IMR-90 (cell line): ENCODE data around the gene STXBP2. TPM values are rescaled to one million over a fixed set of nuclear protein-coding genes. Genes with fewer than 3 reads are reported as not detected.

Source experiments
- ATAC-seq: fragments of 200-7000 bp; cut with Tn5 transposase; 2 replicates; pipeline ENCODE4 v1.9.1; 2020; ENCODE audit warnings: low read depth, mild to moderate bottlenecking, moderate library complexity
- BruUV-seq: library from RNA; stranded (reverse); fragments of 400-500 nt; replicated peaks from 2 replicates; lab custom pipeline; 2021; lab: Mats Ljungman, UMichigan
- CTCF ChIA-PET: fragments of 300-600 bp; formaldehyde crosslinking; extraction: SDS; loops from one replicate; lab custom pipeline; 2021; ENCODE audit warnings: antibody characterized with exemption; lab: Yijun Ruan, JAX
- POLR2A ChIA-PET: fragments of 300-600 bp; sonication (Branson Sonifier 250); formaldehyde crosslinking; loops from one replicate; lab custom pipeline; 2022; ENCODE audit warnings: antibody characterized with exemption; ENCODE audit not compliant: unreplicated experiment; lab: Charles Lee
- DNase-seq: peaks from one replicate; pipeline ENCODE4 v3.0.0; 2013
- H2AFZ ChIP-seq: replicated peaks from 2 replicates; pipeline ENCODE3; 2013; ENCODE audit warnings: low read length, mild to moderate bottlenecking; ENCODE audit not compliant: poor library complexity
- H2AK5ac ChIP-seq: 2 replicates; pipeline ENCODE4 v1.6.1; 2013; ENCODE audit warnings: low read depth, low read length, inconsistent platforms
- H2AK9ac ChIP-seq: replicated peaks from 2 replicates; pipeline ENCODE3; 2013; ENCODE audit warnings: mild to moderate bottlenecking, low read depth, low read length, moderate library complexity; ENCODE audit not compliant: poor library complexity
- H2BK120ac ChIP-seq: 2 replicates; pipeline ENCODE4 v1.6.1; 2013; ENCODE audit warnings: low read depth, low read length, inconsistent platforms
- H2BK15ac ChIP-seq: 3 replicates; pipeline ENCODE4 v1.6.1; 2013; ENCODE audit warnings: low read depth, low read length, inconsistent platforms
- H2BK20ac ChIP-seq: 2 replicates; pipeline ENCODE4 v1.6.1; 2013; ENCODE audit warnings: low read depth, mild to moderate bottlenecking, inconsistent platforms, low read length, moderate library complexity
- H2BK5ac ChIP-seq: 2 replicates; pipeline ENCODE4 v1.6.1; 2013; ENCODE audit warnings: mild to moderate bottlenecking, low read depth, low read length, inconsistent platforms; ENCODE audit not compliant: poor library complexity, severe bottlenecking
- H3K14ac ChIP-seq: replicated peaks from 2 replicates; pipeline ENCODE4 v1.6.1; 2013; ENCODE audit warnings: low read depth, low read length, inconsistent platforms
- H3K18ac ChIP-seq: 2 replicates; pipeline ENCODE4 v1.6.1; 2013; ENCODE audit warnings: low read depth, low read length, control low read depth
- H3K23ac ChIP-seq: 2 replicates; pipeline ENCODE4 v1.6.1; 2013; ENCODE audit warnings: low read depth, low read length, inconsistent platforms
- H3K27ac ChIP-seq: 2 replicates; pipeline ENCODE4 v1.5.1; 2013; ENCODE audit warnings: mild to moderate bottlenecking, control low read depth, low read length; ENCODE audit not compliant: insufficient read depth
- H3K27me3 ChIP-seq: 2 replicates; pipeline ENCODE4 v1.6.1; 2013; ENCODE audit warnings: low read length; ENCODE audit not compliant: control insufficient read depth, insufficient read depth
- H3K36me3 ChIP-seq: 2 replicates; pipeline ENCODE4 v1.6.1; 2013; ENCODE audit warnings: low read length, mixed read lengths; ENCODE audit not compliant: control insufficient read depth, insufficient read depth
- H3K4ac ChIP-seq: 2 replicates; pipeline ENCODE4 v1.6.1; 2013; ENCODE audit warnings: low read depth, low read length, inconsistent platforms
- H3K4me1 ChIP-seq: 2 replicates; pipeline ENCODE4 v1.6.1; 2013; ENCODE audit warnings: low read length, mixed read lengths; ENCODE audit not compliant: control insufficient read depth, insufficient read depth
- H3K4me2 ChIP-seq: 2 replicates; pipeline ENCODE4 v1.6.1; 2013; ENCODE audit warnings: low read depth, mild to moderate bottlenecking, control low read depth, low read length, moderate library complexity
- H3K4me3 ChIP-seq: 2 replicates; pipeline ENCODE4 v1.5.1; 2013; ENCODE audit warnings: low read depth, mild to moderate bottlenecking, control low read depth, low read length, moderate library complexity; ENCODE audit not compliant: insufficient read depth
- H3K56ac ChIP-seq: 2 replicates; pipeline ENCODE4 v1.6.1; 2013; ENCODE audit warnings: low read length, inconsistent platforms; ENCODE audit not compliant: insufficient read depth; ENCODE audit errors: extremely low read depth
- H3K79me1 ChIP-seq, 2 experiments: 2 replicates each; pipeline ENCODE4 v1.6.1; 2013; ENCODE audit warnings: low read length in 2 of 2, inconsistent platforms in 1 of 2, low read depth in 1 of 2
- H3K9ac ChIP-seq: 2 replicates; pipeline ENCODE4 v1.6.1; 2013; ENCODE audit warnings: low read depth, low read length, control low read depth
- H3K9me1 ChIP-seq: 2 replicates; pipeline ENCODE4 v1.6.1; 2013; ENCODE audit warnings: low read length, inconsistent platforms; ENCODE audit not compliant: insufficient read depth
- H3K9me3 ChIP-seq: 2 replicates; pipeline ENCODE4 v1.6.1; 2013; ENCODE audit warnings: low read length; ENCODE audit not compliant: control insufficient read depth, insufficient read depth
- H4K20me1 ChIP-seq: 2 replicates; pipeline ENCODE4 v1.6.1; 2013; ENCODE audit warnings: low read length, inconsistent platforms; ENCODE audit not compliant: insufficient read depth
- H4K5ac ChIP-seq: 2 replicates; pipeline ENCODE4 v1.6.1; 2013; ENCODE audit warnings: mild to moderate bottlenecking, low read depth, low read length, control low read depth
- H4K8ac ChIP-seq, 2 experiments: 2 replicates each; pipeline ENCODE4 v1.6.1; 2013; ENCODE audit warnings: low read depth in 2 of 2, low read length in 2 of 2, control low read depth in 1 of 2, inconsistent platforms in 1 of 2
- H4K91ac ChIP-seq: 2 replicates; pipeline ENCODE4 v1.6.1; 2013; ENCODE audit warnings: low read depth, low read length, inconsistent platforms; ENCODE audit not compliant: insufficient read depth
- BHLHE40 ChIP-seq: fragments of 150-350 bp; IDR thresholded peaks from 2 replicates; pipeline ENCODE4 v1.6.1; 2016; ENCODE audit warnings: mild to moderate bottlenecking, low read depth, low read length
- FOS ChIP-seq: fragments of 150-350 bp; IDR thresholded peaks from 2 replicates; pipeline ENCODE4 v1.6.1; 2016; ENCODE audit warnings: low read depth, low read length
- MAFK ChIP-seq: IDR thresholded peaks from 2 replicates; pipeline ENCODE4 v1.6.1; 2012; ENCODE audit warnings: low read depth, low read length, improper control_type of control experiment
- MAZ ChIP-seq: IDR thresholded peaks from 2 replicates; pipeline ENCODE4 v1.6.1; 2012; ENCODE audit warnings: low read depth, mild to moderate bottlenecking, low read length, improper control_type of control experiment, moderate library complexity, borderline replicate concordance
- MXI1 ChIP-seq: IDR thresholded peaks from 2 replicates; pipeline ENCODE4 v1.6.1; 2012; ENCODE audit warnings: low read depth, mild to moderate bottlenecking, low read length, moderate library complexity, borderline replicate concordance
- RCOR1 ChIP-seq: IDR thresholded peaks from 2 replicates; pipeline ENCODE4 v1.6.1; 2012; ENCODE audit warnings: mild to moderate bottlenecking, low read length, improper control_type of control experiment; ENCODE audit not compliant: insufficient replicate concordance
- RFX5 ChIP-seq: IDR thresholded peaks from 2 replicates; pipeline ENCODE4 v1.8.0; 2012; ENCODE audit warnings: low read depth, mild to moderate bottlenecking, low read length, moderate library complexity
- SMC3 ChIP-seq: fragments of 150-350 bp; IDR thresholded peaks from 2 replicates; pipeline ENCODE4 v1.6.1; 2016; ENCODE audit warnings: low read depth, mild to moderate bottlenecking, antibody characterized with exemption, low read length, moderate library complexity
- WGBS, 2 experiments: methylation state at CpG; one replicate each; pipeline versions ENCODE4 v1.1.5 to v1.1.7; 2013; ENCODE audit warnings: missing lambda C conversion rate in 2 of 2; ENCODE audit not compliant: insufficient read length in 1 of 2; ENCODE audit errors: extremely low coverage in 2 of 2; 5-methylcytosine and 5-hydroxymethylcytosine counted together
- dilution Hi-C: fragments of 300-500 bp; cut with HindIII; formaldehyde crosslinking; loops from one replicate; pipeline ENCODE4 v1.14.3; 2018; ENCODE audit warnings: low sequenced_read_pairs; ENCODE audit not compliant: unreplicated experiment
- in situ Hi-C: fragments of 300-500 bp; cut with MboI; formaldehyde crosslinking; loops from 3 replicates; pipeline ENCODE4 v1.14.3; 2019; ENCODE audit warnings: low sequenced_read_pairs, inconsistent platforms, mixed read lengths
- intact Hi-C: fragments of 100-400 bp; cut with micrococcal nuclease; formaldehyde crosslinking; loops from 2 replicates; pipeline ENCODE4 v1.10.0; 2022
- polyA plus RNA-seq, 3 experiments: library from polyadenylated mRNA; depleted of rRNA; stranded (reverse); fragments of >200 nt; gene quantifications; 2 replicates each; pipeline ENCODE4 v1.2.3, GENCODE V29; 2012; ENCODE audit warnings: low replicate concordance in 1 of 3
- total RNA-seq: library from RNA; depleted of rRNA; stranded (reverse); fragments of >200 nt; gene quantifications from 2 replicates; pipeline ENCODE4 v1.2.3, GENCODE V29; 2012
- TF ChIP-seq, protein P1 (sequence below): fragments of 150-350 bp; IDR thresholded peaks from 2 replicates; pipeline ENCODE4 v1.6.1; 2016; ENCODE audit warnings: low read depth, mild to moderate bottlenecking, low read length, moderate library complexity, borderline replicate concordance
- TF ChIP-seq, protein P2 (sequence below): fragments of 150-350 bp; IDR thresholded peaks from 2 replicates; pipeline ENCODE4 v1.6.1; 2017; ENCODE audit warnings: mild to moderate bottlenecking, antibody characterized with exemption, low read length, low read depth
- TF ChIP-seq, protein P3 (sequence below): conservative IDR thresholded peaks from 2 replicates; pipeline ENCODE4 v1.5.1; 2012; ENCODE audit warnings: mild to moderate bottlenecking, low read depth, low read length, improper control_type of control experiment

The STXBP2 gene
- total and polyA plus RNA-seq, 2 of the 4 experiments (the other 2 are of a cell fraction): 3.9 to 12.6 TPM

DNA sequence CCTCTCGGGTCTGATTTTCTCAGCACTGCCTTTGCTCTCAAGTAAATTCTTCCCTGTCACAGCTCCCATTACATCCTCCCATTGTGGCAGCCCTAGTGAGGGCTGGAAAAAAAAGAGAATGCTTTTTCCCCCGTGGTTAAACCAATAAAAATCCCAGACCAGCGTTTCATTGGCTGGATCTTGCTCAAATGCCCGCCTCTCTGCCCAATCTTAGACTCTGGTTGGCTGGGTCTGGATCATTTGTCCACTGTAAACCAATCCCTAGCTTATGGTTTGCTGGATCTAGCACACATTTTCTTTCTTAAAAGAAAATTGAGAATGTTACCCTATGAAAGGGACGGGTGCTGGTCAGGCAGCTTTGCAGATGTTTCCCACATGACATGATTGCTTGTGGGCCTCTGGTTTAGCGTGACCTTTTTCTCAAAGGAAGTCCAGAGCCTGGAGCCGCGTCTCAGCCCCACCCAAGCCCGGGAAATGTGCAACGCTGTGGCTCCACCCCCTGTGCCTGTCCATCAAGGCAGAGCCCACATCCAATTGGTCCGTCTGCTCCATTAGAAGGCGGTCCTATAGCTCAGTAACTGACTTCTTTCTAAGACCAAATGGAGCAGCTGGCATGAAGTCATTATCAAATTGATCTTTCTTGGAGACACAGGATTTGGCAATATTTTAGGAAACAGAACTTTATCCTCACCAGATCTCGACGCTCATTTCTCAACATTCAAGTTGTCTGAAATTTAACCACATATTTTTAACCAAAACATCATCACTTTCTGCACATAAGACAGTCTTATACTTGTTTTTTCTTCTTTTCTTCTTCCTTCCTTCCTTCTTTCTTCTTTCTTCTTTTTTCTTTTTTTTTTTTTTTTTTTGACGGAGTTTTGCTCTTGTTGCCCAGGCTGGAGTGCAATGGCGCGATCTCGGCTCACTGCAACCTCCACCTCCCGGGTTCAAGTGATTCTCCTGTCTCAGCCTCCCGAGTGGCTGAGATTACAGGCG is 37.4 kb downstream of the STXBP2 start:
- peak overlapping the region; percentile 76 for H2AFZ ChIP-seq
- in situ Hi-C loops: no loop called here
- H3K4me1 ChIP-seq: no peaks in the 10 kb centered on the region
- DNase-seq (peak; percentile 45), ATAC-seq (peak; percentile 93)
- H3K18ac ChIP-seq: no peak overlapping the region
- ChIA-PET POLR2A (no interaction called here), CTCF (no interaction called here)
- H3K9me1 ChIP-seq: no peaks in the 10 kb centered on the region
- no peak overlapping the region for H3K14ac ChIP-seq
- H3K23ac ChIP-seq: no peak overlapping the region
- no peak overlapping the region for H2BK120ac ChIP-seq
- H4K91ac ChIP-seq: no peak overlapping the region
- TF ChIP-seq RCOR1 (no peak), BHLHE40 (no peak), RFX5 (no peak), FOS (no peak), MAFK (no peak), SMC3 (no peak), MXI1 (no peak), MAZ (no peak)
- TF ChIP-seq, protein P1, sequence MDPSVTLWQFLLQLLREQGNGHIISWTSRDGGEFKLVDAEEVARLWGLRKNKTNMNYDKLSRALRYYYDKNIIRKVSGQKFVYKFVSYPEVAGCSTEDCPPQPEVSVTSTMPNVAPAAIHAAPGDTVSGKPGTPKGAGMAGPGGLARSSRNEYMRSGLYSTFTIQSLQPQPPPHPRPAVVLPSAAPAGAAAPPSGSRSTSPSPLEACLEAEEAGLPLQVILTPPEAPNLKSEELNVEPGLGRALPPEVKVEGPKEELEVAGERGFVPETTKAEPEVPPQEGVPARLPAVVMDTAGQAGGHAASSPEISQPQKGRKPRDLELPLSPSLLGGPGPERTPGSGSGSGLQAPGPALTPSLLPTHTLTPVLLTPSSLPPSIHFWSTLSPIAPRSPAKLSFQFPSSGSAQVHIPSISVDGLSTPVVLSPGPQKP: no peak
- TF ChIP-seq, protein P2, sequence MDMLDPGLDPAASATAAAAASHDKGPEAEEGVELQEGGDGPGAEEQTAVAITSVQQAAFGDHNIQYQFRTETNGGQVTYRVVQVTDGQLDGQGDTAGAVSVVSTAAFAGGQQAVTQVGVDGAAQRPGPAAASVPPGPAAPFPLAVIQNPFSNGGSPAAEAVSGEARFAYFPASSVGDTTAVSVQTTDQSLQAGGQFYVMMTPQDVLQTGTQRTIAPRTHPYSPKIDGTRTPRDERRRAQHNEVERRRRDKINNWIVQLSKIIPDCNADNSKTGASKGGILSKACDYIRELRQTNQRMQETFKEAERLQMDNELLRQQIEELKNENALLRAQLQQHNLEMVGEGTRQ: no peak
- TF ChIP-seq, protein P3, sequence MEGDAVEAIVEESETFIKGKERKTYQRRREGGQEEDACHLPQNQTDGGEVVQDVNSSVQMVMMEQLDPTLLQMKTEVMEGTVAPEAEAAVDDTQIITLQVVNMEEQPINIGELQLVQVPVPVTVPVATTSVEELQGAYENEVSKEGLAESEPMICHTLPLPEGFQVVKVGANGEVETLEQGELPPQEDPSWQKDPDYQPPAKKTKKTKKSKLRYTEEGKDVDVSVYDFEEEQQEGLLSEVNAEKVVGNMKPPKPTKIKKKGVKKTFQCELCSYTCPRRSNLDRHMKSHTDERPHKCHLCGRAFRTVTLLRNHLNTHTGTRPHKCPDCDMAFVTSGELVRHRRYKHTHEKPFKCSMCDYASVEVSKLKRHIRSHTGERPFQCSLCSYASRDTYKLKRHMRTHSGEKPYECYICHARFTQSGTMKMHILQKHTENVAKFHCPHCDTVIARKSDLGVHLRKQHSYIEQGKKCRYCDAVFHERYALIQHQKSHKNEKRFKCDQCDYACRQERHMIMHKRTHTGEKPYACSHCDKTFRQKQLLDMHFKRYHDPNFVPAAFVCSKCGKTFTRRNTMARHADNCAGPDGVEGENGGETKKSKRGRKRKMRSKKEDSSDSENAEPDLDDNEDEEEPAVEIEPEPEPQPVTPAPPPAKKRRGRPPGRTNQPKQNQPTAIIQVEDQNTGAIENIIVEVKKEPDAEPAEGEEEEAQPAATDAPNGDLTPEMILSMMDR: no peak
- H4K20me1 ChIP-seq: no peaks in the 10 kb centered on the region
- no peaks in the 10 kb centered on the region for H3K36me3 ChIP-seq
- H2AK9ac ChIP-seq: no peak overlapping the region
- dilution Hi-C loops: no loop called here
- WGBS, 2 experiments: 40% methylated on average over 5 of the region's 21 CpGs; no CpG with 5 or more reads in 1 of the 2 experiments
- H3K4ac ChIP-seq: no peak overlapping the region
- no peak overlapping the region for H4K8ac ChIP-seq
- intact Hi-C loops: no loop called here
- no peak overlapping the region for H3K4me3 ChIP-seq
- no peaks in the 10 kb centered on the region for H3K79me1 ChIP-seq
- no peak overlapping the region for H2AK5ac ChIP-seq
- no TSS peak for BruUV-seq
- H3K56ac ChIP-seq: no peak overlapping the region
- H3K27ac ChIP-seq: no peak overlapping the region
- peaks cover 4% of the 10 kb centered on the region; the same call in 1 of the 2 replicates for H3K9me3 ChIP-seq
- H2BK5ac ChIP-seq: no peak overlapping the region
- H2BK20ac ChIP-seq: no peak overlapping the region
- H3K9ac ChIP-seq: no peak overlapping the region
- no peak overlapping the region for H4K5ac ChIP-seq
- H2BK15ac ChIP-seq: no peak overlapping the region
- H3K27me3 ChIP-seq: peaks cover 34% of the 10 kb centered on the region
- no peak overlapping the region for H3K4me2 ChIP-seq
